OCI-LY1 (cell line): ENCODE data around the gene L3MBTL2.

Experiments
- EZH2 ChIP-seq: fragments of 200-600 bp; sonication (generic), shearing (Covaris generic); IDR thresholded peaks from 2 replicates; pipeline ENCODE4 v1.8.0; 2017; ENCODE audit warnings: borderline replicate concordance, mixed run types, mild to moderate bottlenecking, antibody characterized with exemption, low read length, moderate library complexity, mixed read lengths
- TF ChIP-seq, protein P1 (sequence below): fragments of 200-600 bp; sonication (generic), shearing (Covaris generic); IDR thresholded peaks from 2 replicates; pipeline ENCODE4 v1.5.1; 2017; ENCODE audit warnings: mild to moderate bottlenecking, antibody characterized with exemption, low read length, moderate library complexity, mixed read lengths

DNA sequence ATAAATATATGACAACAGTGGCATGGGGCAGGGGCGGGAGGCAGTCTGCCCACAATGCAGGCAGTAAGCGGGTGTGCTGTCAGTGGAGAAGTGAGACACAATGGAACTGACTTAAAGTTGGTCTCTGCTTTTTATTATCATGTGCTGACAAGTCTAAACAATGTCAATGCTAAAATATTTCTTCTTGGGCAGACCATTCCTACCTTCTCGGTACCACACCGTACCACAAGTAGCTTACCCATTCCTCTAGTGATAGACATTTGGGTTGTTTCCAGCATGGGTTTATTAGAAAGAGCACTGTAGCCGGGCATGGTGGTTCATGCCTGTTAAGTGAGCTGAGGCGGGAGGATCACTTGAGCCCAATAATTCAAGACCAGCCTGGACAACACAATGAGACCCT is 38.2 kb downstream of the L3MBTL2 start:
- TF ChIP-seq, protein P1, sequence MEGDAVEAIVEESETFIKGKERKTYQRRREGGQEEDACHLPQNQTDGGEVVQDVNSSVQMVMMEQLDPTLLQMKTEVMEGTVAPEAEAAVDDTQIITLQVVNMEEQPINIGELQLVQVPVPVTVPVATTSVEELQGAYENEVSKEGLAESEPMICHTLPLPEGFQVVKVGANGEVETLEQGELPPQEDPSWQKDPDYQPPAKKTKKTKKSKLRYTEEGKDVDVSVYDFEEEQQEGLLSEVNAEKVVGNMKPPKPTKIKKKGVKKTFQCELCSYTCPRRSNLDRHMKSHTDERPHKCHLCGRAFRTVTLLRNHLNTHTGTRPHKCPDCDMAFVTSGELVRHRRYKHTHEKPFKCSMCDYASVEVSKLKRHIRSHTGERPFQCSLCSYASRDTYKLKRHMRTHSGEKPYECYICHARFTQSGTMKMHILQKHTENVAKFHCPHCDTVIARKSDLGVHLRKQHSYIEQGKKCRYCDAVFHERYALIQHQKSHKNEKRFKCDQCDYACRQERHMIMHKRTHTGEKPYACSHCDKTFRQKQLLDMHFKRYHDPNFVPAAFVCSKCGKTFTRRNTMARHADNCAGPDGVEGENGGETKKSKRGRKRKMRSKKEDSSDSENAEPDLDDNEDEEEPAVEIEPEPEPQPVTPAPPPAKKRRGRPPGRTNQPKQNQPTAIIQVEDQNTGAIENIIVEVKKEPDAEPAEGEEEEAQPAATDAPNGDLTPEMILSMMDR: no peak
- TF ChIP-seq EZH2: no peak
